GM12891 (cell line): ENCODE measurements around the gene GMEB2. TPM values are rescaled to one million over a fixed set of nuclear protein-coding genes. Genes with fewer than 3 reads are reported as not detected.
"Not testable (repeated sequence)": the region's sequence is repeated elsewhere in the genome, so short reads cannot be mapped to it uniquely, and the experiment has no call there.

ENCODE experiments used
- DNase-seq: peaks from one replicate; pipeline ENCODE4 v3.0.0; 2011; ENCODE audit warnings: low spot score; ENCODE audit not compliant: insufficient read length
- FAIRE-seq: peaks from 2 replicates; lab custom pipeline; 2011; peaks lifted over from hg19 to GRCh38; lab: Jason Lieb, UNC
- PAX5 ChIP-seq: IDR thresholded peaks from 2 replicates; pipeline ENCODE4 v1.6.1; 2011; ENCODE audit warnings: low read length, moderate library complexity, mild to moderate bottlenecking; ENCODE audit not compliant: insufficient read depth, severe bottlenecking
- POLR2A ChIP-seq: IDR thresholded peaks from 2 replicates; pipeline ENCODE4 v1.6.1; 2011; ENCODE audit warnings: low read depth, low read length, control low read depth
- POLR2AphosphoS5 ChIP-seq: IDR thresholded peaks from 2 replicates; pipeline ENCODE4 v1.6.1; 2011; ENCODE audit warnings: low read depth, low read length, control low read depth
- POU2F2 ChIP-seq: IDR thresholded peaks from 2 replicates; pipeline ENCODE4 v1.6.1; 2011; ENCODE audit warnings: low read depth, mild to moderate bottlenecking, control low read depth, low read length, moderate library complexity
- SPI1 ChIP-seq: IDR thresholded peaks from 2 replicates; pipeline ENCODE4 v1.6.1; 2011; ENCODE audit warnings: low read depth, low read length, control low read depth
- TAF1 ChIP-seq: IDR thresholded peaks from 2 replicates; pipeline ENCODE4 v1.6.1; 2011; ENCODE audit warnings: low read depth, low read length, control low read depth
- polyA plus RNA-seq: library from polyadenylated mRNA; unstranded; fragments of >200 nt; gene quantifications from one replicate; pipeline ENCODE4 v1.2.1, GENCODE V29; 2012; ENCODE audit warnings: low read depth, missing spikeins, inconsistent platforms; ENCODE audit not compliant: missing spikeins

GMEB2 gene
- polyA plus RNA-seq = 7.4 TPM

GRCh38 chr20:63626424-63627128 lies at the start of gene GMEB2:
Gene GMEB2, minus strand, starts transcription at chr20:63627101. Its CDS starts 7,704 bp downstream, at chr20:63619397.
- DNase-seq = peak; percentile 80
- no peak for FAIRE-seq
- TF ChIP-seq POLR2AphosphoS5 (peak; percentile 26; the same call in 1 of the 2 replicates), POU2F2 (no peak), POLR2A (no peak; the same call in 1 of the 2 replicates)

- no peak for TF ChIP-seq SPI1
- no peak for TF ChIP-seq POU2F2
- no peak for TF ChIP-seq TAF1
- no peak for TF ChIP-seq POLR2A
- no peak for TF ChIP-seq PAX5
- DNase-seq (no peak), FAIRE-seq (no peak)
Observed at GRCh38 chr20:63675681-63676368, 48.9 kb upstream of the GMEB2 start.

GRCh38 chr20:63673951-63674350 lies 47.0 kb upstream of the GMEB2 start:
- no peak for TF ChIP-seq POLR2A
- TF ChIP-seq SPI1 = no peak
- no peak for FAIRE-seq

GRCh38 chr20:63672666-63673065 lies 45.8 kb upstream of the GMEB2 start:
- no peak for TF ChIP-seq SPI1
- TF ChIP-seq TAF1 = no peak
- TF ChIP-seq POLR2A = no peak
- TF ChIP-seq PAX5 = no peak
- TF ChIP-seq POU2F2 = no peak
- TF ChIP-seq POLR2AphosphoS5 = no peak
- no peak for FAIRE-seq
- DNase-seq = no peak

More at GRCh38 chr20:63673951-63674350, 47.0 kb upstream of the GMEB2 start:
- DNase-seq = no peak

GRCh38 chr20:63671695-63672094 lies 44.8 kb upstream of the GMEB2 start:
- not testable (repeated sequence) for FAIRE-seq, DNase-seq

- FAIRE-seq (no peak), DNase-seq (no peak)
- no peak for TF ChIP-seq SPI1
- TF ChIP-seq POLR2A = no peak
- no peak for TF ChIP-seq TAF1
- TF ChIP-seq POU2F2 = no peak
- TF ChIP-seq PAX5 = no peak
- no peak for TF ChIP-seq POLR2AphosphoS5
Observed at GRCh38 chr20:63668351-63668750, 41.5 kb upstream of the GMEB2 start.

GRCh38 chr20:63667858-63668257 lies 41.0 kb upstream of the GMEB2 start:
- TF ChIP-seq SPI1 (no peak), POU2F2 (no peak)
- DNase-seq = no peak
- FAIRE-seq = no peak

GRCh38 chr20:63665708-63666107 lies 38.8 kb upstream of the GMEB2 start:
- FAIRE-seq (no peak), DNase-seq (no peak)
- TF ChIP-seq SPI1 = no peak

GRCh38 chr20:63664861-63665594 lies 38.1 kb upstream of the GMEB2 start:
- FAIRE-seq (no peak), DNase-seq (no peak)
- TF ChIP-seq PAX5 (no peak), POLR2AphosphoS5 (no peak), POU2F2 (no peak), TAF1 (no peak), POLR2A (no peak), SPI1 (no peak)

- DNase-seq (no peak), FAIRE-seq (no peak)
- TF ChIP-seq SPI1 = no peak
- TF ChIP-seq POLR2A = no peak
- no peak for TF ChIP-seq POU2F2
- no peak for TF ChIP-seq PAX5
- TF ChIP-seq TAF1 = no peak
- no peak for TF ChIP-seq POLR2AphosphoS5
Observed at GRCh38 chr20:63664143-63664851, 37.4 kb upstream of the GMEB2 start.
